NB4 (cell line): ENCODE results near the gene WDR33.

Experiments
- DNase-seq: peaks from one replicate; pipeline ENCODE4 v3.0.0; 2010; ENCODE audit warnings: low read depth
- H3K4me3 ChIP-seq: one replicate; pipeline ENCODE4 v1.5.1; 2011; ENCODE audit warnings: mild to moderate bottlenecking, low read depth, low read length, moderate library complexity
- MAX ChIP-seq: IDR thresholded peaks from 2 replicates; pipeline ENCODE4 v1.6.1; 2011; ENCODE audit warnings: low read depth, low read length
- MYC ChIP-seq: IDR thresholded peaks from 2 replicates; pipeline ENCODE4 v1.6.1; 2011; ENCODE audit warnings: low read depth, low read length
- POLR2A ChIP-seq: IDR thresholded peaks from 2 replicates; pipeline ENCODE4 v1.6.1; 2011; ENCODE audit warnings: mild to moderate bottlenecking; ENCODE audit not compliant: insufficient read length; ENCODE audit errors: extremely low read depth
- TF ChIP-seq, protein P1 (sequence below): IDR thresholded peaks from one replicate; pipeline ENCODE4 v1.5.1; 2012; ENCODE audit warnings: low read depth, low read length

WDR33 gene

GRCh38 chr2:127810619-127811396 is at the start of gene WDR33:
Gene WDR33, minus strand, starts transcription at chr2:127811171. Its CDS starts 40,190 bp downstream, at chr2:127770981.
- peak; percentile 96 for DNase-seq
- TF ChIP-seq MYC (peak; percentile 46), MAX (peak; percentile 54), POLR2A (peak; percentile 92)
- TF ChIP-seq, protein P1, sequence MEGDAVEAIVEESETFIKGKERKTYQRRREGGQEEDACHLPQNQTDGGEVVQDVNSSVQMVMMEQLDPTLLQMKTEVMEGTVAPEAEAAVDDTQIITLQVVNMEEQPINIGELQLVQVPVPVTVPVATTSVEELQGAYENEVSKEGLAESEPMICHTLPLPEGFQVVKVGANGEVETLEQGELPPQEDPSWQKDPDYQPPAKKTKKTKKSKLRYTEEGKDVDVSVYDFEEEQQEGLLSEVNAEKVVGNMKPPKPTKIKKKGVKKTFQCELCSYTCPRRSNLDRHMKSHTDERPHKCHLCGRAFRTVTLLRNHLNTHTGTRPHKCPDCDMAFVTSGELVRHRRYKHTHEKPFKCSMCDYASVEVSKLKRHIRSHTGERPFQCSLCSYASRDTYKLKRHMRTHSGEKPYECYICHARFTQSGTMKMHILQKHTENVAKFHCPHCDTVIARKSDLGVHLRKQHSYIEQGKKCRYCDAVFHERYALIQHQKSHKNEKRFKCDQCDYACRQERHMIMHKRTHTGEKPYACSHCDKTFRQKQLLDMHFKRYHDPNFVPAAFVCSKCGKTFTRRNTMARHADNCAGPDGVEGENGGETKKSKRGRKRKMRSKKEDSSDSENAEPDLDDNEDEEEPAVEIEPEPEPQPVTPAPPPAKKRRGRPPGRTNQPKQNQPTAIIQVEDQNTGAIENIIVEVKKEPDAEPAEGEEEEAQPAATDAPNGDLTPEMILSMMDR = no peak
- H3K4me3 ChIP-seq = peak within 1 kb of the TSS; percentile 97

- H3K4me3 ChIP-seq = no peak overlapping the region
- no peak for DNase-seq
- TF ChIP-seq, protein P1 = no peak
- TF ChIP-seq MAX (no peak), MYC (no peak), POLR2A (no peak)
Observed at GRCh38 chr2:127860130-127860529, 49.2 kb upstream of the WDR33 start.

DNA sequence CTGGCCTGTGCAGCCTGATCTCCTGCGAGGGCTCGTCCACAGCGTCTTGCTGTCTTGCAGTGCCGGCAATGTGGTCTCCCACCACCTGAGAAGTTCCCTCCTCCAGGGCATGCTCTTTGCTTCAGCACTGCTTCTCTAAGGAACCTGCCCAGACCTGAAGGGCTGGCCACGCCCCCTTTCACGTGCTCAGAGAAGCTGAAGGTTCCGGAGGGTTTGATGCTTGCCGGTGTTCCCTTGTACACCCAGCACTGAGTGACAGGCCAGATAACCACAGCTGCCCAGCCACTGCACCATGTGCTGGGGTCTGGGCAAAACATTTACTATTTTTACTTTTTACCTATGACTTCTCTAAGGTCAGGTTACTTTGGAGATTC is 48.7 kb upstream of the WDR33 start:
- peak; percentile 23 for DNase-seq
- H3K4me3 ChIP-seq = no peak overlapping the region
- TF ChIP-seq MYC (no peak), POLR2A (no peak), MAX (no peak)
- TF ChIP-seq, protein P1 = no peak

- H3K4me3 ChIP-seq = peak overlapping the region; percentile 99
- TF ChIP-seq, protein P1 = no peak
- no peak for TF ChIP-seq POLR2A
- no peak; the same call in 1 of the 2 replicates for TF ChIP-seq MYC
- no peak for TF ChIP-seq MAX
- DNase-seq = peak; percentile 56
Observed at GRCh38 chr2:127857265-127857808, 46.4 kb upstream of the WDR33 start.

DNA sequence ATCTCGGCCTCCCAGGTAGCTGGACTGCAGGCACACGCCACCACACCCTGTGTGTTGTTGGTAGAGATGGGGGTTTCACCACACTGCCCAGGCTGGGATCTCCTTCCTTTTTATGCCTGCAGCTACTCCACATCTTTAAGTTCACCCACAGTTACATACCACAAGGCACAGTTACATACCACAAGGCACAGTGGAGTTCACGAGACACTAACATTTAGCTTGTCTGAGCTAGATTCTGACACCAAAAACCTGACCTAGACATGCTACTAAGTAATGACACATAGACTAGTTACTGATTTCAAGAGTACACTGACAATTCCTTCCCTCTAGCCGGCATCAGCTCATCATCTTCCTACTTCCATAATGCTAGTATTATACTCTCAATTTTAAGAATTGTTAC is 42.7 kb upstream of the WDR33 start:
- DNase-seq = no peak

More for the DNA sequence above, 42.7 kb upstream of the WDR33 start:
- TF ChIP-seq POLR2A (no peak), MAX (no peak), MYC (no peak)
- TF ChIP-seq, protein P1 = no peak
- peak overlapping the region; percentile 19 for H3K4me3 ChIP-seq
